Smooth muscle cell (in vitro differentiated cells): Measurements from ENCODE around the gene DPYSL5. TPM values are rescaled to one million over a fixed set of nuclear protein-coding genes. Genes with fewer than 3 reads are reported as not detected.

ENCODE experiments used
- DNase-seq: peaks from one replicate; lab custom pipeline; 2025; ENCODE audit not compliant: unreplicated experiment; lab: John Stamatoyannopoulos, UW
- H2AFZ ChIP-seq: fragments of 200-600 bp; sonication (generic); 2 replicates; pipeline ENCODE4 v1.6.0; 2016; ENCODE audit warnings: antibody characterized with exemption, low read depth, mild to moderate bottlenecking
- H3F3A ChIP-seq: fragments of 200-600 bp; sonication (generic); 2 replicates; pipeline ENCODE4 v1.6.0; 2017; ENCODE audit warnings: antibody characterized with exemption, low read depth
- H3K27ac ChIP-seq: fragments of 200-600 bp; sonication (generic); 2 replicates; pipeline ENCODE4 v1.5.1; 2016; ENCODE audit warnings: low read depth, mild to moderate bottlenecking
- H3K27me3 ChIP-seq: fragments of 200-600 bp; sonication (generic); 2 replicates; pipeline ENCODE4 v1.6.1; 2016; ENCODE audit warnings: low read depth, mild to moderate bottlenecking
- H3K36me3 ChIP-seq: fragments of 200-600 bp; sonication (generic); 2 replicates; pipeline ENCODE4 v1.5.1; 2016; ENCODE audit warnings: low read depth
- H3K4me1 ChIP-seq: fragments of 200-600 bp; sonication (generic); 2 replicates; pipeline ENCODE4 v1.5.1; 2016; ENCODE audit warnings: low read depth
- H3K4me2 ChIP-seq: fragments of 200-600 bp; sonication (generic); 2 replicates; pipeline ENCODE4 v1.6.0; 2016; ENCODE audit warnings: mild to moderate bottlenecking
- H3K4me3 ChIP-seq: fragments of 200-600 bp; sonication (generic); 2 replicates; pipeline ENCODE4 v1.5.1; 2016; ENCODE audit warnings: mild to moderate bottlenecking
- H3K79me2 ChIP-seq: fragments of 200-600 bp; sonication (generic); 2 replicates; pipeline ENCODE4 v1.6.0; 2016; ENCODE audit warnings: low read depth, mild to moderate bottlenecking
- H3K9ac ChIP-seq: fragments of 200-600 bp; sonication (generic); 2 replicates; pipeline ENCODE4 v1.6.0; 2016; ENCODE audit warnings: low read depth
- H3K9me3 ChIP-seq: fragments of 200-600 bp; sonication (generic); replicated peaks from 2 replicates; pipeline ENCODE4 v1.5.1; 2016; ENCODE audit warnings: low read depth
- H4K20me1 ChIP-seq: fragments of 200-600 bp; sonication (generic); 2 replicates; pipeline ENCODE4 v1.6.0; 2016; ENCODE audit warnings: low read depth
- CTCF ChIP-seq: fragments of 200-600 bp; sonication (generic); IDR thresholded peaks from 2 replicates; pipeline ENCODE4 v1.5.1; 2017; ENCODE audit warnings: borderline replicate concordance, mild to moderate bottlenecking, antibody characterized with exemption; ENCODE audit not compliant: insufficient read depth, poor library complexity, severe bottlenecking
- WGBS: methylation state at CpG from one replicate; pipeline ENCODE4 v1.1.7; 2016; ENCODE audit warnings: low lambda C conversion rate; 5-methylcytosine and 5-hydroxymethylcytosine counted together
- polyA plus RNA-seq: library from polyadenylated mRNA; unstranded; fragments of >200 nt; fragmentation: Nextera tagmentation; extraction: Ambion mirVana; gene quantifications from 2 replicates; pipeline ENCODE4 v1.2.1, GENCODE V29; 2016
- total RNA-seq: library from RNA; depleted of rRNA; stranded (reverse); fragments of >200 nt; gene quantifications from 2 replicates; pipeline ENCODE4 v1.2.3, GENCODE V29; 2014

DPYSL5 gene
- total and polyA plus RNA-seq, 2 experiments from 2014 or later = 0.40 TPM; not detected in 1

GRCh38 chr2:26883956-26884355 is 36.0 kb downstream of the DPYSL5 start:
- Histone ChIP-seq H3K27me3 (peaks cover 14% of the 10 kb centered on the region), H3K79me2 (no peaks in the 10 kb centered on the region), H3K4me1 (no peaks in the 10 kb centered on the region), H3K9me3 (no peaks in the 10 kb centered on the region), H4K20me1 (no peaks in the 10 kb centered on the region), H3K4me2 (no peak overlapping the region), H3K9ac (no peak overlapping the region), H3K4me3 (no peak overlapping the region), H2AFZ (no peak overlapping the region), H3F3A (no peaks in the 10 kb centered on the region), H3K27ac (no peak overlapping the region), H3K36me3 (no peaks in the 10 kb centered on the region)
- DNase-seq = no peak
- 86% methylated on average over 8 of the region's 8 CpGs for WGBS
- no peak for TF ChIP-seq CTCF

- no peaks in the 10 kb centered on the region for H4K20me1 ChIP-seq
- H3K4me3 ChIP-seq = no peak overlapping the region
- no peak for TF ChIP-seq CTCF
- no peaks in the 10 kb centered on the region for H3K79me2 ChIP-seq
- peaks cover 14% of the 10 kb centered on the region for H3K27me3 ChIP-seq
- H3K36me3 ChIP-seq = no peaks in the 10 kb centered on the region
- no peaks in the 10 kb centered on the region for H3F3A ChIP-seq
- WGBS = 89% methylated on average over 3 of the region's 3 CpGs
- H2AFZ ChIP-seq = no peak overlapping the region
- H3K27ac ChIP-seq = no peak overlapping the region
- no peak for DNase-seq
- H3K4me1 ChIP-seq = no peaks in the 10 kb centered on the region
- no peak overlapping the region for H3K9ac ChIP-seq
- no peak overlapping the region for H3K4me2 ChIP-seq
- H3K9me3 ChIP-seq = no peaks in the 10 kb centered on the region
These were observed 36.6 kb downstream of the DPYSL5 start for GRCh38 chr2:26884486-26884885.

DNA sequence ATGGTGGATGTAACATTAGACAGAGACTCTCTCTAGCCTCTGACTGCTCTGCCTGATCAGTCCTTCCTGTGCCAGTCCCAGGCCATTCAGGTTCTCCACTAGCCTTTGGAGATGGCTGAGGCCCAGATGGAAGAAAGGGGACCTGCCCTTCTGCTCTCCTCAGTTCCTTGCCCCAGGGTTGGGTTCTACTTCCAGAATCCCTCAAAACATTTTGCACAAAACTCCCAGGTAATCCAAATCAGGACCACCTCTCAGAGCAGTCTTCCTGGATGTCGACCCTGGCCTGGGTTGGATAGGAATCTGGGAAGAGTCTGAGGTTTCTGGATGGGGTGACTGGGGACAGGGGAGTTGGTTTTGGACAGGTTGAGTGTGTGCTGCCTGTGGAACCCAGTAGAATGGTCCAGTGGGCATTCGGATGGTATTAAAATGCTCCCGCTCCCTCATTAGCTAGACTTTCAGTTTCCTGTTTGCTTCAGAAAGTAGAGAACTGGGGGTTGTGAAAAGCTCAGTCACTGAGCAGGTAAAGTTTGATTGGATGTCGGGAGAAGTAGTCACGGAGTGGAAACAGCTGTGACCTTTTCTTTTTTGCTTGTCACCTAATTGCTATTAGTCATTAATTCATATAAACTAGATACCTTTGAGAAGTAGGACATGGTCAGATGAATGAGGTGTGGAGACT is 37.9 kb downstream of the DPYSL5 start:
- no peak overlapping the region for H3K27ac ChIP-seq

More for the DNA sequence above, 37.9 kb downstream of the DPYSL5 start:
- no peak for TF ChIP-seq CTCF
- Histone ChIP-seq H3F3A (no peaks in the 10 kb centered on the region), H3K4me2 (no peak overlapping the region), H3K9me3 (no peaks in the 10 kb centered on the region), H2AFZ (no peak overlapping the region), H3K9ac (no peak overlapping the region), H3K4me3 (no peak overlapping the region), H3K27me3 (peaks cover 14% of the 10 kb centered on the region), H3K36me3 (no peaks in the 10 kb centered on the region), H3K79me2 (no peaks in the 10 kb centered on the region), H4K20me1 (no peaks in the 10 kb centered on the region), H3K4me1 (no peaks in the 10 kb centered on the region)
- DNase-seq = no peak
- 92% methylated on average over 5 of the region's 5 CpGs for WGBS
